PC-9 (cell line): ENCODE data around the gene TMEM134.

Experiments used
- EZH2 ChIP-seq: fragments of 200-600 bp; sonication (generic); IDR thresholded peaks from 2 replicates; pipeline ENCODE4 v1.8.0; 2017; ENCODE audit warnings: antibody characterized with exemption, low read depth
- TF ChIP-seq, protein P1 (sequence below): fragments of 200-600 bp; sonication (generic); conservative IDR thresholded peaks from 2 replicates; pipeline ENCODE4 v1.6.1; 2017; ENCODE audit warnings: mixed run types, antibody characterized with exemption, mild to moderate bottlenecking, moderate library complexity

DNA sequence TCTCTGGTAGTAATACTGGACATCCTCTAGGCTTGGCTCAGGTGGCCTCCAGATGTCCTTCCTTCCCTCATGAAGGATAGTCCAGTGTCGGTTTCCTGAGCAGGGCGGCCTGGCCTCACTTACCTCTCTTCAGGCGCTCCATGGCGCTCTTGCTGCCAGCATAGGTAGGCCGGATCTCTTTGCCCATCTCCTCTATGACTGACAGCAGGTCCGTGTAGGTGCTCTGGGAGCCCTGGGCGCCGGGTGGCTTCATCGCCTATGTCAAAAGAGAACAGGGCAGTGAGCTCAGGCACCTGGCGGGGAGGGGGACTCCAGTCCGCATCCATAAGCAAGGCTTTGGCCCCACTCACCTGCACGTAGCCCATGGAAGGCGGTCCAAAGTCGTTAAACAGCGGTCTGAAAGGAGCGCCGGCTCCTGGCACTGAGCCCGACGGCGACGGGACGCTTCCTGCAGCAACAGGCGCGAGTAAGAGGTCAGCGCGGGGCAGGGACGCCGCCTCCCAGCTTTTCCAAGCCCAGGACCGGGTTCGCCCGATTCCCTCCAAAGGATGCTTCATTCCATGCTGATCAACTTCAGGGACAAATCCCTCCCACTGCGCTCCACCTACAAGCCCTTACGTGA, 38.3 kb upstream of the TMEM134 start:
- TF ChIP-seq, protein P1, sequence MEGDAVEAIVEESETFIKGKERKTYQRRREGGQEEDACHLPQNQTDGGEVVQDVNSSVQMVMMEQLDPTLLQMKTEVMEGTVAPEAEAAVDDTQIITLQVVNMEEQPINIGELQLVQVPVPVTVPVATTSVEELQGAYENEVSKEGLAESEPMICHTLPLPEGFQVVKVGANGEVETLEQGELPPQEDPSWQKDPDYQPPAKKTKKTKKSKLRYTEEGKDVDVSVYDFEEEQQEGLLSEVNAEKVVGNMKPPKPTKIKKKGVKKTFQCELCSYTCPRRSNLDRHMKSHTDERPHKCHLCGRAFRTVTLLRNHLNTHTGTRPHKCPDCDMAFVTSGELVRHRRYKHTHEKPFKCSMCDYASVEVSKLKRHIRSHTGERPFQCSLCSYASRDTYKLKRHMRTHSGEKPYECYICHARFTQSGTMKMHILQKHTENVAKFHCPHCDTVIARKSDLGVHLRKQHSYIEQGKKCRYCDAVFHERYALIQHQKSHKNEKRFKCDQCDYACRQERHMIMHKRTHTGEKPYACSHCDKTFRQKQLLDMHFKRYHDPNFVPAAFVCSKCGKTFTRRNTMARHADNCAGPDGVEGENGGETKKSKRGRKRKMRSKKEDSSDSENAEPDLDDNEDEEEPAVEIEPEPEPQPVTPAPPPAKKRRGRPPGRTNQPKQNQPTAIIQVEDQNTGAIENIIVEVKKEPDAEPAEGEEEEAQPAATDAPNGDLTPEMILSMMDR, result no peak
- no peak for TF ChIP-seq EZH2
